Inflammatory macrophage treated with lipopolysaccharide for 1 hour (primary cell): ENCODE results near the gene RINL.
"Not testable (repeated sequence)": the region's sequence is repeated elsewhere in the genome, so short reads cannot be mapped to it uniquely, and the experiment has no call there.

Source experiments
- DNase-seq, 2 donors: peaks; one replicate each; pipeline ENCODE4 v3.0.0-alpha.2; 2020 to 2022

Gene RINL

DNA sequence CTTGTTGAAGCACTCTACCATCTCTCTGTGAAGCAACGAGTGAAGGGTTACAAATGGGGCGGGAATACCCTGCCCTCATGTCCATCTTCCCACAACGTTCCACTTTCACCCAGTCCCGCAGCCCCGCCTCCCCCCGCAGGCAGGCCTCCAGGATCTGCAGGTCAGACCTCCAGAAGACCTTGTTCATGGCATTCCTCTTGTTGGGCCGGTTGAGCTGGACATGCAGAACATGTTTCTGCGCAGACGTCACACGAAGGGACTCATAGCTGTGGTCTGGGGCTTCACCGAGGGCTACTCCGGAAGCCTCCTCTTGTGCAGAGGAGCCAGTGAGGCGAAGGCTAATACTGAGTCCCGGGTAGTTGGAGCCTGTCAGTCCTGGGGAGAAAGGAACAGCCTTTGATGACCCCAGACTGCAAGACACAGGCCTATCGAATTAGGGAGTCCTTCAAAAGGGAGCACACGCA lies 46.9 kb downstream of the RINL start:
- DNase-seq = peak; percentile 54 to 72

DNA sequence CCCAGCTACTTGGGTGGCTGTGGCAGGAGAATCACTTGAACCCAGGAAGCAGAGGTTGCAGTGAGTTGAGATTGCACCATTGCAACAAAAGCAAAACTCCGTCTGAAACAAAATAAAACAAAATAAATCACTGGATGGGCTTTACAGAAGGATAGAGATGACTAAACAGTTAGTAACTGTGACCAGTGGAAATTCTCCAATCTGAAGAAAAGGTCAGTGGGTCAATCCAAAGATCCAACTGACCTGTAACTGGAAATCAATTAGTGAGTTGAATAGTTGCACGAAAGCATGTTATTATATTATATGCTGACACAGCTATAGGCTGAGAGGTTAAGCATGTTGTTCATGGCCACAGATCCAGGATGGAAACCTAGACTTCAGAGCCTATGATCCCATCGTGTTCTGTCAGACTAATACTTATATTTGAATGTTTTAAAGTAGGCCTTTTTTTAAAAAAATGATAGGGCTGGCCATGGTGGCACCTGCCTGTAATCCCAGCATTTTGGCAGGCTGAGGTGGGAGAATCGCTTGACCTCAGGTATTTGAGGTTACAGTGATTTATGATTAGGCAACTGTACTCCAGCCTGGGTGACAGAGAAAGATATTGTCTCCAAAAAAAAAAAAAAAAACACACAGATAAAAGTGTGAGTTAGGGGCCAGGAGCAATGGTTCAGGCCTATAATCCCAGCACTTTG lies 47.9 kb downstream of the RINL start:
- peak; percentile 10 to 11 for DNase-seq

DNA sequence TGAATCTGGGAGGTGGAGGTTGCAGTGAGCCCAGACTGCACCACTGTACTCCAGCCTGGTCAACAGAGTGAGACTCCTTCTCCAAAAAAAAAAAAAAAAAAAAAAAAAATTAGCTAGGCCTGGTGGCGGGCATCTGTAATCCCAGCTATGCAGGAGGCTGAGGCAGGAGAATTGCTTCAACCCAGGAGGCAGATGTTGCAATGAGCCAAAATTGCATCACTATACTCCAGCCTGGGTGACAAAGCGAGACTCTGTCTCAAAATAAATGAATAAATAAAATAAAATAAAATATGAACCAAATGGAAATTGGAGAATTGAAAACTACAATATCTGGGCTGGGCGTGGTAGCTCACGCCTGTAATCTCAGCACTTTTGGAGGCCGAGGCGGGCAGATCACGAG lies 48.9 kb downstream of the RINL start:
- DNase-seq = peak; percentile 62 to 81

DNA sequence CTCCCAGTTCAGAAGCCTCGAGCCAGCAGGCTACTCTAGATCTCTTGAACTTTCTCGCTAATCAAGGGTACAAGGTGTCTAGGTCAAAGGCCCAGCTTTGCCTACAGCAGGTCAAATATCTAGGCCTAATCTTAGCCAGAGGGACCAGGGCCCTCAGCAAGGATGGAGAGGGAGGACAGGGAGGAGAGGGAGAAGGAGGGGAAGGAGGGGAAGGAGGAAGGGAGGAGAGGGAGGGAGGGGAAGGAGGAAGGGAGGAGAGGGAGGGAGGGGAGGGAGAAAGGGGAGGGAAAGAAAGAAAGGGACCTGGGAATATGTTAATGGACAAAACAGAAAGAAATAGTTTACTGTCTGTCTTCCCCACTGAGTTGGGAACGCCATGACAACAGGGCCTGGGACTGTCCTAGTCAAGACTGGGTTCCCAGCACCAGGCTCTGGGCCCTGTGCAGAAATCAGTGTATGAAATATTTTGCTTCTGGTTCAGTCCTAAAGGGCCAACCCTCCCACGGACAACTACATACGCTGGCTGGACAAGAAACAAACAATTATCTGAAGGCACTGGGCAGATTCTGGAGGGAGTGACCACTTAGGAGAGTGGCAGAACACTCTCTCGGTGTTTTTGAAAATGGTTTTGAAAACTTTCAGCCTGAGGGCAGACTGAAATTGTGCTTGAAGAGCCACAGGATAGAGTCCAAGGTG lies 51.1 kb downstream of the RINL start:
- no peak for DNase-seq

DNA sequence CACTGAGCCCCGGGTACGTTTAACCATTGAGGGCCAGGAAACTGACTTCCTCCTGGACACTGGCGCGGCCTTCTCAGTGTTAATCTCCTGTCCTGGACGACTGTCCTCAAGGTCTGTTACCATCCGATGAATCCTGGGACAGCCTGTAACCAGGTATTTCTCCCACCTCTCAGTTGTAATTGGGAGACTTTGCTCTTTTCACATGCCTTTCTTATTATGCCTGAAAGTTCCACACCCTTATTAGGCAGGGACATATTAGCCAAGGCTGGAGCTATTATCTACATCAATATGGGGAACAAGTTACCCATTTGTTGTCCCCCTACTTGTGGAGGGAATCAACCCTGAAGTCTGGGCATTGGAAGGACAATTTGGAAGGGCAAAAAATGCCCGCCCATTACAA lies 52.1 kb downstream of the RINL start:
- DNase-seq = not testable (repeated sequence)

- not testable (repeated sequence) for DNase-seq
Measured at GRCh38 chr19:38821230-38821825, 56.7 kb downstream of the RINL start.

- DNase-seq = no peak
Measured at GRCh38 chr19:38819231-38819920, 58.7 kb downstream of the RINL start.
